Fibroblast of the aortic adventitia (primary cell): ENCODE measurements around the gene RUNX1. TPM values are rescaled to one million over a fixed set of nuclear protein-coding genes. Genes with fewer than 3 reads are reported as not detected.
A peak's percentile ranks its signal among the peaks of the same experiment; 100 is the strongest.

Experiments
- DNase-seq: peaks from one replicate; pipeline ENCODE4 v3.0.0-alpha.2; 2010; ENCODE audit warnings: low read depth
- H3K4me3 ChIP-seq: 2 replicates; pipeline ENCODE4 v1.5.1; 2011; ENCODE audit warnings: low read depth, mild to moderate bottlenecking, control low read depth, low read length, moderate library complexity
- total RNA-seq: library from RNA; depleted of rRNA; stranded (reverse); fragments of >200 nt; gene quantifications from 2 replicates; pipeline ENCODE4 v1.2.3, GENCODE V29; 2012; ENCODE audit warnings: low replicate concordance
- TF ChIP-seq, protein P1 (sequence below): IDR thresholded peaks from 2 replicates; pipeline ENCODE4 v1.5.1; 2011; ENCODE audit warnings: mild to moderate bottlenecking, low read length, control low read depth, inconsistent platforms; ENCODE audit not compliant: insufficient read depth

RUNX1 gene
- total RNA-seq, 1 donor: 28.0 TPM

DNA sequence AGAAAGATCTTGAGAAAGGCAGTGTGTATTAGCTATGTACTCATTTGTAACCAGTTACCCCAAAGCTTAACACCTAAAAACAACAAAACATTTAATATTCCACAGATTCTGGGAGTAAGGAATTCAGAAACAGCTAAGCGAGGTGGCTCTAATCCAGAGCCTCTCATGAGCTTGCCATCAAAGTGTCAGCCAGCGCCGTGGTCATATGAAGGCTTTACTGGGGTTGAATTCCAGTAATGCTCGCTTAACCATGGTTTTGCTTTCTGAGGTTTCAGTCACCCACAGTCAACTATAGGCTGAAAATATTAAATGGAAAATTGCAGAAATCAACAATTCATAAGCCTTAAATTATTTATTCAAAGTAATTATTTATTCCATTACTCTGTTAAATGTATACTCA is 278.5 kb downstream of the RUNX1 start:
- TF ChIP-seq, protein P1, sequence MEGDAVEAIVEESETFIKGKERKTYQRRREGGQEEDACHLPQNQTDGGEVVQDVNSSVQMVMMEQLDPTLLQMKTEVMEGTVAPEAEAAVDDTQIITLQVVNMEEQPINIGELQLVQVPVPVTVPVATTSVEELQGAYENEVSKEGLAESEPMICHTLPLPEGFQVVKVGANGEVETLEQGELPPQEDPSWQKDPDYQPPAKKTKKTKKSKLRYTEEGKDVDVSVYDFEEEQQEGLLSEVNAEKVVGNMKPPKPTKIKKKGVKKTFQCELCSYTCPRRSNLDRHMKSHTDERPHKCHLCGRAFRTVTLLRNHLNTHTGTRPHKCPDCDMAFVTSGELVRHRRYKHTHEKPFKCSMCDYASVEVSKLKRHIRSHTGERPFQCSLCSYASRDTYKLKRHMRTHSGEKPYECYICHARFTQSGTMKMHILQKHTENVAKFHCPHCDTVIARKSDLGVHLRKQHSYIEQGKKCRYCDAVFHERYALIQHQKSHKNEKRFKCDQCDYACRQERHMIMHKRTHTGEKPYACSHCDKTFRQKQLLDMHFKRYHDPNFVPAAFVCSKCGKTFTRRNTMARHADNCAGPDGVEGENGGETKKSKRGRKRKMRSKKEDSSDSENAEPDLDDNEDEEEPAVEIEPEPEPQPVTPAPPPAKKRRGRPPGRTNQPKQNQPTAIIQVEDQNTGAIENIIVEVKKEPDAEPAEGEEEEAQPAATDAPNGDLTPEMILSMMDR: no peak
- H3K4me3 ChIP-seq: no peak overlapping the region
- DNase-seq: peak; percentile 54

DNA sequence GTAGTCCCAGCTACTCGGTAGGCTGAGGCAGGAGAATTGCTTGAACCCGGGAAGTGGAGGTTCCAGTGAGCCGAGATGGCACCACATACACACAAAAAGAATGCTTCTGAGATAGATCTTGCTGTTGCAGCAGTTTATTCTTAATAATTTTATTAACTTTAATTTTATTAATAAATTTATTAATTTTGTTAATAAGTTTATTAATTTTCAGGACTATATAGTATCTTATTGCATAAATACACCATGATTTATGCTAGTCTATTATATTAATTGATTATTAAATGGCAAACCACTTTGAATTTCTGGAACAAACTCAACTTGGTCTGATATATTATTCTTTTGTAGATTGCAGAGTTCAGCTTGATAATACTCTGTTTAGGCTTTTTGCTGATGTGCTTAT is 280.8 kb downstream of the RUNX1 start:
- TF ChIP-seq, protein P1: no peak
- DNase-seq: no peak
- H3K4me3 ChIP-seq: no peak overlapping the region

DNA sequence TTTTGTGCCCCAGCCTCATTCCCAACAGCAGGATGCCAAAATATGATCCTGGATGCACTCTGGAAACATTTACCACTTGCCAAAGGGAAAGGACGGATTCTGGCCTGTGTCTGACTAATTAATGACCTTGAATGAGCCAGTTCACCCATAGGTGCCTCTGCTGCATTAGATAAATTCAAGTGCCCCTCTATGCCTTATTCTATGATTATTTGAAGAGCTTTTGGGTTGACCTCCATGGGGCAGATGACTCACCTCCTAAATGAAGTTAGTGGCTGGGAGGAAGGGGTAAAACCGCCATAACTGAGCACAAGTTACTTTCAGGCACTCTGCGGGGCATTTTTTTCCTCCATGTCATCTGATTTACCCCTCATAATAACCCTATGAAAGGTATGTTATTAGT is 282.2 kb downstream of the RUNX1 start:
- DNase-seq: no peak
- TF ChIP-seq, protein P1: no peak
- H3K4me3 ChIP-seq: no peak overlapping the region

DNA sequence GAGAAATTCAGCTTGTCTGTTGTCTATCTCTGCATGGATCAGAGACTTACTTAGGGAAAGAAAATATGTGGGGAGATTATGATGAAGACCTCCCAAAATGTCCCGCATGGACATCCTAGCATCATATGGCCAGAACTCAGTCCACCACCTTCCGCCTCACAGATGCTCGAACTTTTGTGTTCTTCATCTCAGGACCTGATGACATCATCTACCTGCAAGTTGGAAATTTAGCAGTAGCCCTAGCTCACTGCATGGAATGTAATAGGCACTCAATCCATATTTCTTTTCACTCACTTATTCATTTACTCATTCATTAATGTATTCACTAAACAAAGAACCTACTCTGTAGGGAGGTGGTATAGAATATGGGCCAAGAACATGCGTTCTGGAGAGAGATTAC is 283.5 kb downstream of the RUNX1 start:
- DNase-seq: no peak
- no peak overlapping the region for H3K4me3 ChIP-seq
- TF ChIP-seq, protein P1: no peak

DNA sequence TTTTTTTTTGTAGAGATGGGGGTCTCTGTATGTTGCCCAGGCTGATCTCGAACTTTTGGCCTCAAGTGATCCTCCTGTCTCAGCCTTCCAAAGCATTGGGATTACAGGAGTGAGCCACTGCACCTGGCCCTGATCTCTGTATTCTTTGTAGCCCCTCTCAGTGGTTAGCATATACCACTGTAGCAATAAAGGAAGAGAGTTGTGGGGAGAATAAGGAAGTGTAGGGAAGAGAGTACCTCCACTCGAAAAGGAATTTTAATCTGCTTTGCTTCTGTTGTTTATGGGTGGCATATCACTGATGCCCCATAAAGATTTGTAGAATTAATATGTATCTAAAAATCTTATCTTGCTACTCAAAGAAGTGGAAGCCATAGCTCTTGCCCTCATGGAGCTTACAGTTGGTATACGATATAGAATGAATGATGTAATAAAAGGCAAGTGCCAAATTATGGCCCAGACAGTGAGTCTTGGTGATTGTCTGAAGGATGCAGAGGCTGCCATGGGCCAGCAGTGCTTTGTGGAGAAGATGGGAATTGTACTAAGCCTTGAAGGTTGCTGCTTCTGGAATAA is 284.3 kb downstream of the RUNX1 start:
- DNase-seq: no peak
- H3K4me3 ChIP-seq: no peak overlapping the region
- TF ChIP-seq, protein P1: no peak

DNA sequence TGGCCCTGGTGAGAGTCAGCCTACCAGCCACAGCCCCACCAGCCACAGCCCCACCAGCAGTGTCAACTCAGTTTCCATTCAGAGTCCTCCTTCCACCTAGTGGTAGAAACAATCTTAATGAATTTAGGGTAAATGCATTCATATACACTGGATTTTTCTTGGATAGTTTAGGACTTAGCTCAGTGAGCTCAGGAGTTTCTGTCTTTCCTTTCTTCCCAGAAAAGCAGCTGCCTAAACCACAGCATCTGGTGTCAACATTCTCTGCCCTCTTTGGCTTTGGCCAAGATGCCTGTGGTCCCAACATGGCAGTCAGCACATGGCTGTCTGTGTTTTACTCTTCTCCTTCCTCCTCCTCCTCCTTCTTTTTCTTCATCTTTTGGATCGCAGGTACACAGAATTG is 286.3 kb downstream of the RUNX1 start:
- DNase-seq: no peak
- TF ChIP-seq, protein P1: no peak
- no peak overlapping the region for H3K4me3 ChIP-seq

DNA sequence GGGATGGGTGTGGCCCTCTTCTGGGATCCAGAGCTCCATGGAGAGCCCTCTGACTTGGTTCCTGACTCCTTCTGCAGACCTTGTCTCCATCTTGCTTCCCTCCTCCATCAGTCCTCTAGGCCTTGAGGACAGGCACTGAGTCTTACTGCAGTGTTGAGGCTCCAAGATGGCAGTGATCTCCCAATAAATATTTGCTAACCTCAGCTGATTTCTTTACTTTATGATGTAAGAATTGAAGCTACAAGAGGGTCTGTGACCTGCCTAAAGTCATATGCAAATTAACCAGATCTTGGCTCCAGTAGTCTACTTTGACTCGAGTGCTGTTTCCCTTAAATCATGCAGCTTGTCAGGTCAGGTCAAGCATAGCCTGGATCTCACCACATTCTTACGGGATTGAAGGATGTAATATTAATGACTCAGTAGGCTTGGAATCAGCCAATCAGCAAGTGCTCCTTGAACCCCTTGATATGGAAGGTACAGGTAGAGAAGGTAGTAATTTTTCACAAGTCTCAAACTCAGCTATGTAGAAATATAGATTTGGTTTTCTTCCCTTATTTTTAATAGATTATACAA is 287.3 kb downstream of the RUNX1 start:
- DNase-seq: no peak
- TF ChIP-seq, protein P1: no peak
- H3K4me3 ChIP-seq: no peak overlapping the region
